ENCODE data around the gene CLCN2.

CLCN2 gene

DNA sequence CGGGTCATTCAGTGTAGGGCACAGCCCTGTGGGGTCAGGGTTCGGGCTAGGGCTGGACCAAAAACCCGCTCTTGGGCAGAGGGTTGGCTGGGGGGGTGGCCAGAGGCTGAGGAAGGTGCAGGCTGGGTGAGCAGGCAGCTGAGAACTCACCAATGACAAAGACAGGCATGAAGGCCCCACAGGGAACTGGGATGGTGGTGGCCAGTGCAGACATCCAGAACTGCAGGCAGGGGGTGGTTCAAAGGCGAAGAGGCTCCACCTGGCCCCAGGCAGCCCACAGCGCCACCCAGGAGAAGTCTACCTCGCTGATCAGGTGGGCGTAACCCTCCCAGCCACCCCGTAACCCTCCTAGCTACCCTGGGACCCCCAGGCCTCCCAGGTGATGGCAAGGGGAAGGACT lies 6.7 kb downstream of the CLCN2 start:
- no peak overlapping the region for H3K4me3 Mint-ChIP-seq
- peaks cover 41% of the 10 kb centered on the region for H3K4me1 Mint-ChIP-seq
- no peak overlapping the region for H3K27ac Mint-ChIP-seq
- H3K9me3 Mint-ChIP-seq: no peaks in the 10 kb centered on the region
- H3K36me3 Mint-ChIP-seq (ENCODE audit: low read depth): peaks cover 18% of the 10 kb centered on the region
- DNase-seq: no peak
- TF ChIP-seq, protein P1, sequence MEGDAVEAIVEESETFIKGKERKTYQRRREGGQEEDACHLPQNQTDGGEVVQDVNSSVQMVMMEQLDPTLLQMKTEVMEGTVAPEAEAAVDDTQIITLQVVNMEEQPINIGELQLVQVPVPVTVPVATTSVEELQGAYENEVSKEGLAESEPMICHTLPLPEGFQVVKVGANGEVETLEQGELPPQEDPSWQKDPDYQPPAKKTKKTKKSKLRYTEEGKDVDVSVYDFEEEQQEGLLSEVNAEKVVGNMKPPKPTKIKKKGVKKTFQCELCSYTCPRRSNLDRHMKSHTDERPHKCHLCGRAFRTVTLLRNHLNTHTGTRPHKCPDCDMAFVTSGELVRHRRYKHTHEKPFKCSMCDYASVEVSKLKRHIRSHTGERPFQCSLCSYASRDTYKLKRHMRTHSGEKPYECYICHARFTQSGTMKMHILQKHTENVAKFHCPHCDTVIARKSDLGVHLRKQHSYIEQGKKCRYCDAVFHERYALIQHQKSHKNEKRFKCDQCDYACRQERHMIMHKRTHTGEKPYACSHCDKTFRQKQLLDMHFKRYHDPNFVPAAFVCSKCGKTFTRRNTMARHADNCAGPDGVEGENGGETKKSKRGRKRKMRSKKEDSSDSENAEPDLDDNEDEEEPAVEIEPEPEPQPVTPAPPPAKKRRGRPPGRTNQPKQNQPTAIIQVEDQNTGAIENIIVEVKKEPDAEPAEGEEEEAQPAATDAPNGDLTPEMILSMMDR (IDR thresholded peaks at IDR 0.05): no peak
- H3K27me3 Mint-ChIP-seq (ENCODE audit: low read depth, poor library complexity): peaks cover 3% of the 10 kb centered on the region

DNA sequence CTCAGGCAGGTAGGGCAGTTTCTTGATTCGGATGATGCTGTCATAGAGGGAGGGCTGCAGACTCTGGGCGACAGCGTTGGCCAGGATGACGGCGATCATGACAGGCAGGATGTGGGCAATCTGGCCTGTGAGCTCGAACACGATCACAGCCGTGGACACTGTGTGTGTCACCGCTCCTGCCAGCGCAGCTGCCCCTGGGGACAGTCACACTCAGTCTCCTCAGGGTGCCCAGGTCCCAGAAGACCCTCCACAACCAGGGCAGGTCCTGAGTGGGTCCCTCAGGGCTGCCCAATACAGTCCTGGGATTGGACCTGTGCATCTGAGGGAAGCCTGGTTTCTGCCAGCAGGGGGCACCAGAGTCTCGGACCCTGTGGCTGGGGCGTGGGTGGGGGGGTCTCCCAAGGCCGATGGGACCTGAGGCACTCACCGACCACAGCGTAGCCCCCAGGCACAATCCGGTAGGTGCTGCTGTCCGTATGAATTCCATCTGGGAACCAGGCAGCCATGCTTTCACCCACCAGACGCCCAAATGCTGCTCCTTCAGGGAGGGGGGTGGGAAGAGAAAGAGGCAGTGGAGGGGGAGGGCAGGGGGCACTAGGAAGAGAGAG lies 7.2 kb downstream of the CLCN2 start:
- TF ChIP-seq, protein P1 (IDR thresholded peaks at IDR 0.05): peak; percentile 70
- Mint-ChIP-seq H3K4me1 (peaks cover 37% of the 10 kb centered on the region), H3K36me3 (ENCODE audit: low read depth) (peaks cover 18% of the 10 kb centered on the region), H3K27ac (no peak overlapping the region), H3K9me3 (no peaks in the 10 kb centered on the region), H3K27me3 (ENCODE audit: low read depth, poor library complexity) (peaks cover 3% of the 10 kb centered on the region), H3K4me3 (no peak overlapping the region)
- peak; percentile 82 for DNase-seq

DNA sequence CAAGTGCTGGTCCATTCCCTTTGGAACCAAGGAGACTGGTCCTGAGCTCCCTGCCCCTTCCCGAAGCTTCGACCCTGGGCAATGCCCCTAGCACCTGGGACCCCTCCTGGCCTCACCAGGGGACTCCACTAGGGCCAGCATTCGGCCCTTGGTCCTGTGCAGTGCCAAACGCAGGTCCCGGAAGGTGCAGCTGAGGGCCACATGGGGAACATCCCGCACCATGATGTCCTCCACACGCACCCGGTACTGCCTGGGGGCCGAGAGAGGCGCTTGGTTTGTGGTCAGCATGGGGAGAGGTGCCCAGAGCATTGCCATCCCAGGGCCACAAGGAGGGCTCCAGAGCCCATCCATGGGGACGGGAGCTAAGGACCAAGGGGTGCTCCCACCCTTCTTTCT lies 7.9 kb downstream of the CLCN2 start:
- H3K27ac Mint-ChIP-seq: no peak overlapping the region
- H3K4me3 Mint-ChIP-seq: no peak overlapping the region
- H3K27me3 Mint-ChIP-seq (ENCODE audit: low read depth, poor library complexity): peaks cover 3% of the 10 kb centered on the region
- no peaks in the 10 kb centered on the region for H3K9me3 Mint-ChIP-seq
- peaks cover 30% of the 10 kb centered on the region for H3K4me1 Mint-ChIP-seq
- H3K36me3 Mint-ChIP-seq (ENCODE audit: low read depth): peaks cover 18% of the 10 kb centered on the region
- TF ChIP-seq, protein P1 (IDR thresholded peaks at IDR 0.05): no peak
- no peak for DNase-seq

DNA sequence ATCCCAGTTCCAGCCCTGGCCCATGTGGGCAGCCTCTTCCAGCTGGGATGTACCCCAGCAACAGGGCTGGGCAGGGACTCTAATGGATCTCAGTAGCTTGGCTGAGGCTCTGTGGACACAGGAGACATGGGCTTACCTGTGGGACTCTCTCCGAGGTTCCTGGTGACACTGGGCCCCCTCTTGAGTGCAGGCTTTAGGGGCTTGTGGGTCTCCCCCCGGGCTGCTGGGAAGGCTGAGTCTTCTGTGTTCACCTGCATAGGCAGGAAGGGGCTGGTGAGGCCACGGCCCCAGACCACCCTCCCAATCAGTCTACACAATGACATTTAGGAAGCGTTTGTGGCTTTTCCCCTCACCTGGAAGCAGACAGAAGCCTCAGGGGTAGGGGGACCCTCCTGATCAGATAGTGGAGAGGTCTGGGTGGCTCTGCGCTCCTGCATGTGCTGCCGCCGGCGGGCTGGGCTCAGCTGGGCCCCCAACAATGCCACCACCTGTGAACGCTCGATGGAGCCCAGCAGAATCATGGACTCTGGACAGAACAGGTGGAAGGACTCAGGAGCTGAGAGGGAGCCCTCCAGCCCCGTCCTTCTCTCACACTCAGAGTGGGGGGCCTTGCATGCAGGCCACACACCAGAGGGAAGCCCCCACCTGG lies 8.4 kb downstream of the CLCN2 start:
- Mint-ChIP-seq H3K4me1 (peaks cover 28% of the 10 kb centered on the region), H3K4me3 (no peak overlapping the region), H3K27me3 (ENCODE audit: low read depth, poor library complexity) (peaks cover 3% of the 10 kb centered on the region), H3K9me3 (no peaks in the 10 kb centered on the region), H3K36me3 (ENCODE audit: low read depth) (peaks cover 18% of the 10 kb centered on the region), H3K27ac (no peak overlapping the region)
- TF ChIP-seq, protein P1 (IDR thresholded peaks at IDR 0.05): no peak
- DNase-seq: no peak

DNA sequence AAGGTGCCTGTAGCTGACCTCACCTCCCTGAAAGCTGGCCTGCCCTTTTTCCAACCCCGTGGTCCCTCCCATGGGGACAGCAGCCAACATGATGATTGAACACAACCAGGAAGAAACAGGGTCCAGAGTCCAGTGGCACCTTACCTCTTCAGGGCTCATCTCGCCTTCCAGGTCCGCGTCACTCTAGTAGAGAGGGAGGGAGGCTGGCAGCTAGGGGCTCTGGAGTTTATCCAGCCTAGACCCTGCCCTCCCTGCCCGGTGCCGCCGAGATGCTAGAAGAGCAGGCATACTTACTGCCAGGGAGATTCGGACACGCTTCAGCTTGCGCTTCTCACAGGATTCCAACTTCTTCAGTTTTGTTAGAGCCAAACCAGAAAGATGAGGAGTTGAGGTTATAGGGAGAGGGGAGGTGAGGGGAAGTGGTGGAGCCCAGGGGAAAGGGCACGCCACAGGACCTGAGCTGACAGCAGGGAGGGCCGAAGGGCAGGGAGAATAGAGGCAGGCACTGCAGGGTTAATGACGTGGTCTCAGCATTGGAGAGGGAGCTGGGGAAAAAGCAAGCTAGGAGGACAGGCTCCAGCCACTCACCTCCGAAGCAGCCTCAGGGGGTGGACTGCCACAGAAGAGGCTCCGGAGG lies 9.1 kb downstream of the CLCN2 start:
- no peaks in the 10 kb centered on the region for H3K9me3 Mint-ChIP-seq
- peaks cover 18% of the 10 kb centered on the region for H3K36me3 Mint-ChIP-seq (ENCODE audit: low read depth)
- H3K27ac Mint-ChIP-seq: peak overlapping the region; percentile 90
- DNase-seq: no peak
- H3K4me1 Mint-ChIP-seq: peaks cover 28% of the 10 kb centered on the region
- peaks cover 3% of the 10 kb centered on the region for H3K27me3 Mint-ChIP-seq (ENCODE audit: low read depth, poor library complexity)
- TF ChIP-seq, protein P1 (IDR thresholded peaks at IDR 0.05): no peak
- H3K4me3 Mint-ChIP-seq: no peak overlapping the region

Data from nephron progenitor cell (in vitro differentiated cells).